ENCODE measurements around the gene HGF.

DNA sequence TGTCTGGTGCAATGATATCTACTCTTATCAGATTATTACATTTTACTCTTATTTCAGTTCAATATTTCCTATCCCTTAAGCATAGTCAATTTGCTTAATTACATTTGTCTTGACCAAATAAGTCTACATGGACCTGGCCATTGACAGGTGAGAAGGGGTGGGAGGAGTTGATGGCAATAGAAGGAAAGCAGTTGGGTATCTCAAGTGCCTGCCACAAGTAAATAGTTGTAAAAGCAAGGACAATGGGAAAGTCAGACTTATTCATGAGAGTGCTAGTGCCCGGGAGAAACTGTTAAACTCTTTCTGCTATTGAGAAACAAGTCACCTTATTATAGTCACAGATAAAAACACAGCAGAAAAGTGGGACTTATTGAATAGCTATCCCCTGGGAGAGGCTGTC lies 32.4 kb upstream of the HGF start:
- TF ChIP-seq, protein P1, sequence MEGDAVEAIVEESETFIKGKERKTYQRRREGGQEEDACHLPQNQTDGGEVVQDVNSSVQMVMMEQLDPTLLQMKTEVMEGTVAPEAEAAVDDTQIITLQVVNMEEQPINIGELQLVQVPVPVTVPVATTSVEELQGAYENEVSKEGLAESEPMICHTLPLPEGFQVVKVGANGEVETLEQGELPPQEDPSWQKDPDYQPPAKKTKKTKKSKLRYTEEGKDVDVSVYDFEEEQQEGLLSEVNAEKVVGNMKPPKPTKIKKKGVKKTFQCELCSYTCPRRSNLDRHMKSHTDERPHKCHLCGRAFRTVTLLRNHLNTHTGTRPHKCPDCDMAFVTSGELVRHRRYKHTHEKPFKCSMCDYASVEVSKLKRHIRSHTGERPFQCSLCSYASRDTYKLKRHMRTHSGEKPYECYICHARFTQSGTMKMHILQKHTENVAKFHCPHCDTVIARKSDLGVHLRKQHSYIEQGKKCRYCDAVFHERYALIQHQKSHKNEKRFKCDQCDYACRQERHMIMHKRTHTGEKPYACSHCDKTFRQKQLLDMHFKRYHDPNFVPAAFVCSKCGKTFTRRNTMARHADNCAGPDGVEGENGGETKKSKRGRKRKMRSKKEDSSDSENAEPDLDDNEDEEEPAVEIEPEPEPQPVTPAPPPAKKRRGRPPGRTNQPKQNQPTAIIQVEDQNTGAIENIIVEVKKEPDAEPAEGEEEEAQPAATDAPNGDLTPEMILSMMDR (IDR thresholded peaks at IDR 0.05; ENCODE audit: low read length) = no peak
- TF ChIP-seq EZH2 (IDR thresholded peaks at IDR 0.05; ENCODE audit: borderline replicate concordance, low read length) = no peak

All from OCI-LY1 (cell line).